Myocyte (in vitro differentiated cells): ENCODE measurements around the gene MCM7. TPM values are rescaled to one million over a fixed set of nuclear protein-coding genes. Genes with fewer than 3 reads are reported as not detected.
"Not testable (repeated sequence)": the region's sequence is repeated elsewhere in the genome, so short reads cannot be mapped to it uniquely, and the experiment has no call there.

Experiments
- DNase-seq: peaks from one replicate; pipeline ENCODE4 v3.0.0-alpha.2; 2012; ENCODE audit warnings: low read depth
- polyA plus RNA-seq: library from polyadenylated mRNA; unstranded; fragments of >200 nt; gene quantifications from one replicate; pipeline ENCODE4 v1.2.1, GENCODE V29; 2012; ENCODE audit warnings: missing spikeins
- total RNA-seq: library from RNA; depleted of rRNA; stranded (reverse); fragments of >200 nt; gene quantifications from 2 replicates; pipeline ENCODE4 v1.2.3, GENCODE V29; 2014

The MCM7 gene
- 23.2 and 31.1 TPM in 2 replicates for total RNA-seq
- 41.0 TPM for polyA plus RNA-seq

DNA sequence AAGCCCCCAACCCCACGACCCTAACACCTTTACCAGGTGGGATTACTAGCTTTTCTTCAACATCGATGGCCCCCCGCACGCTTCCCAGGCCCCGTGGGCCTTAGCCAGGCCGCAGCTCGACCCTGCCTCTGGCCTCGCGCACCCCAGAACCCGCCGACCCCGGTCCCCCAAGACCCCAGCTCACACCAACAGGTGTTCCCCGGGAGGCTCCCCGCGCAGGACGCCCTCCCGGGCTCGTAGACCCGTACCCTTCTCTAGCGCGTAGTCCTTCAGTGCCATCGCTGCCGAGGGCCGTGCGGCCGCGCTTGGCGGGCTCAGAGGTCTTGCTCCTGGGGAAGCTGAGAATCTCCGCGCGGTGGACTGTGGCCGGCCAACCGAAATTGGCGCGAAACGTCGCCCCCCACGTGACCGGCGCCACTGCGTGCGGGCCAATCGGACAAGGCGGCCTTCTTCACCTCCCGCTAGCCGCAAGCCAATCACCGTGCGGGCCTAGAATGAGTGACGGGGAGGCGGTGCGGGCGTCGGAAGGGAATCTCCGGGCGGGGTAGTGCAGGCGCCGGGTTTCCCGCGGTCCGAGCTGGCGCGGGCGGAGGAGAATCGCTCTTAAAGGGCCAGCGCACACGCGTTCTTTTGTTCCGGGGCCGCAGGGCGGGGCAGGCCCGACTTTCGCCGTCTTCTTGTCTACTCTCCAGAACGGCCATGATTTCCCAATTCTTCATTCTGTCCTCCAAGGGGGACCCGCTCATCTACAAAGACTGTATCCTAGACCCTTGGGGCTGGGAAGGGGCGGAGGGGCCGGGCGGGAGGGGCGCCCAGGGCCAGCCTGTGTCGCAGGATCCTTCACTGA, at the start of gene MCM7, which contains the start of gene AP4M1:
Gene MCM7, minus strand, starts transcription at position 382 of the 847 bp plus-strand sequence. Its CDS starts 103 bp downstream, at position 279.
Gene AP4M1, plus strand, starts transcription at position 628 of the 847 bp plus-strand sequence. Its CDS starts 72 bp downstream, at position 700.
- DNase-seq, result peak; percentile 100

DNA sequence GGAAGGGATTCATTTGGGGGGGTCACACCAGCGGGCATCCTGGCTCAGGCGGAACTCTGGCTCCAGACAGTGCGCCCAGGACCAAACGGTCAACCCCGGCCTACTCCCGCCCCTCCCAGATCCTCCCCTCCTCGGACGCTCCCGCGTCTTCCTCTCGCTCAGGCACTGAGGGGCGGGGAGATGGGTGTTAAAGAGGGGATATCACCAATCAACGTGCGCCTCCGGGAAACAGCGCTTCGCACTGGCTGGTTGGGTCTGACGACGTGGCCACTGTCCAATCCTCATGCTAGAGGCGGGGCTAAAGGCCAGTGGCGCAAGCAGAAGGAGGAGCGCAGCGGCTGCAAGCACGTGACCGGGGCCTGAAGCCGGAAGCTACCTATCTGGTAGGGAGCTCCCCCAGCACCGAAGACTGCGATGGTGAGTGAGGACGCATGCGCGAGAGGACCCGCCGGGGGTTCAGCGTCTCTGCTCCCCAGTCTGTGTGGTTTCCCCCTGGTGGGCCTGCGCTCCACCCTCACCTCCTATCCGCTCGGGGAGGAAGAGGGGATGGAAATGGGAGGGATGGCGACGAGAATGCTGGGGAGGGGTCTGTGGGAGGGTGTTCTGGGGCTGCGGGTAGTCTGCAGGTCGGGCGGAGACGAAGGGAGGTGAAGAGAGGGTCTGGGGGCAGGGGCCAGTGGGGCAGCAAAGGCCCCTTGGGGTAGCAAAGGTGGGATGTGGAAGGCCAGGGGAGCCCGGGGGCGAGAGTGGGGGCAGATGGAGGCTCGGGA, 47.5 kb upstream of the MCM7 start, which contains the start of gene LAMTOR4:
Gene LAMTOR4, plus strand, starts transcription at position 360 of the 770 bp plus-strand sequence. Its CDS starts 55 bp downstream, at position 415.
- DNase-seq, result peak; percentile 100

DNA sequence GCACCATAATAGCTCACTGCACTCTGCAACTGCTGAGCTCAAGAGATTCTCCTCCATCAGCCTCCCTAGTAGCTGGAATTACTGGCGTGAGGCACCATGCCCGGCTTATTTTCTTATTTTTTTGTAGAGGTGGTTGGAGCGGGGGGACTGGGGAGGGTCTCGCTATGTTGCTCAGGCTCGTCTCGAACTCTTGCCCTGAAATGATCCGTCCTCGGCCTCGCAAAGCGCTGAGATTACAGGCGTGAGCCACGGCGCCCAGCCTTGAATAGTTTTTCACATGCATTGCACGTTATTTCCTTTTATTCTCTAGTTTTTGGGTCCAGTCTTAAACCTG, 47.0 kb upstream of the MCM7 start:
- DNase-seq, result no peak

DNA sequence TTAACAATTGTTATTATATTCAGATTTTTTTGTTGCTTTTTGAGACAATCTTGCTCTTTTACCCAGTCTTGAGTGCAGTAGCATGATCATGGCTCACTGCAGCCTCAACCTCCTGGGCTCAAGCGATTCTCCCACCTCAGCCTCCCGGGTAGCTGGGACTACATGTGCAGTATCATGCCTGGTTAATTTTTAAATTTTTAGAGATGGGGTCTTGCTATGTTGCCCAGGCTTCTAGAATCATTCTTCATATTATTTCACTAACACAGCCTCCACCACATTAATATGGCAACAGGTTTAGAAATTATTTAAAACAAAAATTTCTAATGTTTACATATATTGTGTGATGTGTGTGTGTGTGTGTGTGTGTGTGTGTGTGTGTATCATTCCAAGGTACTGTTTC, 46.1 kb upstream of the MCM7 start:
- DNase-seq, result no peak

DNA sequence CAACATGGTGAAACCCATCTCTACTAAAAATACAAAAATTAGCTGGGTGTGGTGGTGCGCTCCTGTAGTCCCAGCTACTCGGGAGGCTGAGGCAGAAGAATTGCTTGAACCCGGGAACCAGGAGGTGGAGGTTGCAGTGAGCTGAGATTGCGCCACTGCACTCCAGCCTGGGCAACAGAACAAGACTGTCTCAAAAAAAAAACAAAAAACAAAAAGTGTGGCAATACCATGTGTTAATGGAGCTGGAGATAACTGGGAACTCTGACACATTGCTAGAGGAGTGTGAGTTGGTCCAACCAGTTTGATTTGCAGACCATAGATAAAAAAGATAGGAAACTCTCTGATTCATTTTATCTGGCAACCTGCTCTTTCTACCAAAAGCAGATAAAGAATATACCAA, 45.2 kb upstream of the MCM7 start:
- not testable (repeated sequence) for DNase-seq

DNA sequence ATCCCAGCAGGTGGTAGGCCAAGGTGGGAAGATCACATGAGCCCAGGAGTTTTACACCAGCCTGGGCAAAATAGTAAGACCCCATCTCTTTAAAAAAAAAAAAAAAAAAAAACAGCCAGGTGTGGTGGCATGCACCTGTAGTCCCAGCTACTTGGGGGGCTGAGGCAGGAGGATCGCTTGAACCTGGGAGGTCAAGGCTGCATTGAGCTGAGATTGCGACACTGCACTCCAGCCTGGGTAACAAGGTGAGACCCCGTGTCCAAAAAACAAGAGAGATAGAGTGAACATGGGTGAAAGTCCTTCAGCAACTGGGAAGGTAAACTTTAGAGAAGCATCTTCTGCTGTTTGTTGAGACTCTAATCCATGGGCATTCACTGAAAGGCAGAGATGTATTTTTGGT, 41.3 kb upstream of the MCM7 start:
- no peak for DNase-seq

DNA sequence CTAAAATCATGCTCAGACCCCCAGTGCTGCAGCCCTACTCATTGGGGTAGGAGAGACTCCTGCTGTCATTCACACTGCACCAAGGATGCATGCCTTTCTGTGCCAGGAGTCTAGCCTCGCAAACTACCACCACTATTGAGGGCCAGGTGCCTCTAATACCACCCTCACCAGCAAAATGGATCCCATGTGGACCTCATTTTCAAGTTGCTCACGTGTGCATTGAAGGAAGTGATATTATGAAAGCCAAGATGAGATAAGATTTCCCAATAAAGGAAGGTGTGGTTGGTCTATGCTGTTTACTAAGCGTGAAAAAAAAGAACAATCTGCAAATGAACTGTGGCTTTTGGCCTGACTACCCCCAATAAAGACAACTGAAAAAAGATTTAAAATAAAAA, 40.4 kb upstream of the MCM7 start:
- no peak for DNase-seq

DNA sequence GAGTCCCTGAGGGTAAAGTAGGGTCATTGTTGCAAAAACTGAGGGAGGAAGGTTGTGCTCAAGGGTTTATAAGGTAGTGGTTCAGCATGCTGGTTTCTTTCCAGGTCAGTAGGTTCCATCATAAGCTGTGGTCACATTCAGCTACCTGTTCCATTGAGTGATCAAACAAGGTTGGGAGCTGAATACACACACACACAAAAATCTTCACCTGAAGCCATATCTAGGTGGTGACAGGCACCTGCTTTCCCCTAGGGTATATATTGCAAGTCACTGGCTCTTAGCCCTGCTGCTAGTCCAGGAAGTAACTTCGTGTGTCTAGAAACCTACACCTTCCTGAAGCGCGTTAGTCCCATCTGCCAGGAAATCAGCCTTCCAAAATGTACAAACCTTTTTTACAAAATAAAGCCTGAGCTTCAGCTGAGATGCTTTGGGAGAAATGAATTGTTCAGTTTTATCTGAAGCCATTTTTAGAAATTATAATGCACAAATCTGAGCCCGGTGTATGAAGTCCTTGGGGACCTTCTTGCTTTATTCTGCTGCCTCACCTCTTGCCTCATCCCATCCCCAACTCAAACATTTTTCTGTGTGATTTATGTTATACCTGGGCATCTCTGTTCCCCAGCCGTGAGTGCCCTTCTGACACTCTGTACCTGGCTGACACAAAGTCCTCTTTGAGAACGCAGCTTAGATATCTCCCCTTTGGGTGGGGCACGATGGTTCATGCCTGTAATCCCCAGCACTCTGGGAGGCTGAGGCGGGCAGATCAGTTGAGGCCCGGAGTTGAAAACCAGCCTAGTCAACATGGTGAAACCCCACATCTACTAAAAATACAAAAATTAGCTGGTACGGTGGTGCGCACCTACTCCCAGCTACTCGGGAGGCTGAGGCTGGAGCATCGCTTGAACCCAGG, 36.9 kb upstream of the MCM7 start:
- DNase-seq, result no peak

DNA sequence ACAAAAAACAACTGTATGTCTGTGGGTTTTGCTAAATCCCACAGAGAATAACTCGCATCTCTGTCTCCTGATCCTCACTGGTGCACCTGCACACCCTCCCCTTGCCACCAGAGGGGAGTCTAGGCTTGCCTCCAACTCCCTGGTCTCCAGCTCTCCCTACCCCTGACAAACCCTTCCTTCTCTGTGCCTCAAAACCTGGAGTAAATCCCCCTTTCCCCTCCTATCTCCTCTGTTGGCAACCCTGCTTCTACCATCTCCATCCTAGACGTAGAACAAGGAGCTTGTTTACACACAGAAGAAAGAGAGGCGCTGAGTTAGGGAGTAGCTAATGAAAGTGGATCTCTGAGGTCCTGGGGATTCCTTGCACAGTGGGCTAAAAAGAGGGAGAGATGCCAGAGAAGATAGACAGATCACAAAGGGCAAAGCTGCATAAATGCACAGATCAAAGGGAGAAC, 31.5 kb upstream of the MCM7 start:
- DNase-seq, result peak; percentile 76

DNA sequence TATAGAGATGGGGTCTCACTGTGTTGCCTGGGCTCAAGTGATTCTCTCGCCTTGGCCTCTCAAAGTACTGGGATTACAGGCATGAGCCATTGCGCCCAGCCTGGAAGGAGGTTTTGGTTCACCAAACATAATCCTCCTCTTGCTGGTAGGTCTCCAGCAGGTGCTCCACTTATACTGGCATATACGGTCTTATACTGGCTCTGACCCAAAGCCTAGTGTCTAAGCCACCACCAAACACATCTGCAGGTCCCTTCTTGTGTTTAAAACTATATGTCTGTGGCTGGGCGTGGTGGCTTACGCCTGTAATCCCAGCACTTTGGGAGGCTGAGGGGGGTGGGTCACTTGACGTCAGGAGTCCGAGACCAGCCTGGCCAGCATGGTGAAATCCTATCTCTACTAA, 30.9 kb upstream of the MCM7 start:
- no peak for DNase-seq

DNA sequence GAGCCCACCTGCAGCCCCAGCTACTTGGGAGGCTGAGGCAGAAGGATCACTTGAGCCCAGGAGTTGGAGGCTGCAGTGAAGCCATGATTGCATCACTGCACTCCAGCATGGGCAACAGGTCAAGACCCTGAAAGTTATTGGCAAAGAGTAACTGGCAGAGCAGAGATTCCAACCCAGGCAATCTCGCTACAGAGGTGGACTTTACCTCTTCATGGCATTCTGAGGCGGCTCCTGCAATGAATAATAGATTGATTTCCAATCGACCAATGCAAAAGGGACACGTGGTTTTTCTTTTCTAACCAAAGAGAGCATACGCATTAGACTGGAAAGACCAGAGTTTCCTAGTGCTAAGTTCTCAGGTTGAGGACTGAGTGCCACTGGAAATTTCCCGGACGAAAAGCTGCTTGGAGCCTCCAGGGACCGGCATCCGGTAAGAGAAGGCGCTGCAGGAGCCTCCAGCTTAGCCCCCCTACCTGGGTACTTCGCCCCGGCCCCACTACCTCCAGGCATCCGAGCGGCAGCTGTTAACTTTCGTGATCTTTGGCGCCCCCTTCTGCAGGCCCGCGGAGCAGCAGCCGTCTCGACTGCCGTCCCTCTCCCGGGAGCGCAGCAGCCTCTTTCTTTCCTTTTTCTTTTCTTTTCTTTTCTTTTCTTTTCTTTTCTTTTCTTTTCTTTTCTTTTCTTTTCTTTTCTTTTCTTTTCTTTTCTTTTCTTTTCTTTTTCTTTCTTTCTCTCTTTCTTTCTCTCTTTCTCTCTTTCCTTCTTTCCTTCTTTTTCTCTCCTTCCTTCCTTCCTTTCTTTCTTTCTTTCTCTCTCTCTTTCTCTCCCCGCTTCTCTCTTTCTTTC, 29.6 kb upstream of the MCM7 start:
- peak; percentile 73 for DNase-seq

DNA sequence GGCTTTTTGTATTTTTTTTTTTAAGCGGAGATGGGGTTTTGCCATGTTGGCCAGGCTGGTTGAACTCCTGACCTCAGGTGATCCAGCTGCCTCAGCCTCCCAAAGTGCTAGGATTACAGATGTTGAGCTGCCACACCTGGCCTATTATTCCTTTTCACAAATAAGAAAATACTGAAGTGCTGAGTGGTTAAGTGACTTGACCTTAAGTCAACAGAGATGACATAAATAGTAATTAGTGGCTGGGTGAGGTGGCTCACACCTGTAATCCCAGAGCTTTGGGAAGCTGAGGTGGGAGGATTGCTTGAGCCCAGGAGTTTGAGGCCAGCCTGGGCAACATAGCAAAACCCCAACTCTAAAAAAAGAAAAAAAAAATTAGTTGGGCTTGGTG, 29.0 kb upstream of the MCM7 start:
- DNase-seq, result not testable (repeated sequence)

DNA sequence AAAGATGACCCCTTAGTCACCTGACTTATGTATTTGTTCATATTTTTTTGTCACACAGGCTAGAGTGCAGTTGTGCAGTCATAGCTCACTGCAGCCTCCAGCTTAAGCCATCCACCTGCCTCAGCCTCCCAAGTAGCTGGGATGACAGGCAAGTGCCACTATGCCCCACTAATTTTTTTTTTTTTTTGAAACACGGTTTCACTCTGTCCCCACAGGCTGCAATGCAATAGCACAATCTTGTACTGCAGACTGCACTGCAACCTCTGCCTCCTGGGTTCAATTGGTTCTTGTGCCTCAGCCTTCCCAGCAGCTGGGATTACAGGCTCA, 27.4 kb upstream of the MCM7 start:
- no peak for DNase-seq

DNA sequence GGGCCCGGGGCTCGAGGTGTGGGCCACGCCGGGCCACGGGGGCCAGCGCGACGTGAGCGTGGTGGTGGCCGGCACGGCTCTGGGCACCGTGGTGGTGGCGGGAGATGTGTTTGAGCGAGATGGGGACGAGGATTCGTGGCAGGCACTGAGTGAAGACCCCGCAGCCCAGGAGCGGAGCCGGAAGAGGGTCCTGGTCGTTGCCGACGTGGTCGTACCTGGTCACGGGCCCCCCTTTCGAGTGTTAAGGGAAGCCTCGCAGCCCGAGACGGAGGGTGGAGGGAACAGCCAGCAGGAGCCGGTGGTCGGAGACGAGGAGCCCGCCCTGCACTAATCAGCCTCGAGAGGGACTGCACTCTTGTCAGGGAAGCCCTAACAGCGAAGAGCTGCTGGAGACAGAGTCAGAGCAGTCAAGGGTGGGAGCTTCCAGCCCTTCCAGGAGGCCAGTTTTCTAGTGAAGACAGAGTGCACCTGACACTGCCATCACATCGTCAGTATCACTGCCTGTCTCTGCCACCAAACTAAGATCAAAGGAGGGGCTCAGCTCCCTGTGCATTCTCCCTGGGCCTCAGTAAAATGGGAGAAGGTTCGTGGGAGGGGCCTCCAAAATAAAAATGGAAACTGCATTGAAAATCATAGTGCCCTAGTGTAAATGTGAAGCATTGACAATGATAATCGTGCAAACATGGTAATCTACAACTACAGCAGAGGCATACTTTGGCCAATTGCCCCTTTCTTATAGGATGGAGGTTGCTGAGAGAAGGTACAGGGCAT, 26.9 kb upstream of the MCM7 start:
- DNase-seq, result no peak

DNA sequence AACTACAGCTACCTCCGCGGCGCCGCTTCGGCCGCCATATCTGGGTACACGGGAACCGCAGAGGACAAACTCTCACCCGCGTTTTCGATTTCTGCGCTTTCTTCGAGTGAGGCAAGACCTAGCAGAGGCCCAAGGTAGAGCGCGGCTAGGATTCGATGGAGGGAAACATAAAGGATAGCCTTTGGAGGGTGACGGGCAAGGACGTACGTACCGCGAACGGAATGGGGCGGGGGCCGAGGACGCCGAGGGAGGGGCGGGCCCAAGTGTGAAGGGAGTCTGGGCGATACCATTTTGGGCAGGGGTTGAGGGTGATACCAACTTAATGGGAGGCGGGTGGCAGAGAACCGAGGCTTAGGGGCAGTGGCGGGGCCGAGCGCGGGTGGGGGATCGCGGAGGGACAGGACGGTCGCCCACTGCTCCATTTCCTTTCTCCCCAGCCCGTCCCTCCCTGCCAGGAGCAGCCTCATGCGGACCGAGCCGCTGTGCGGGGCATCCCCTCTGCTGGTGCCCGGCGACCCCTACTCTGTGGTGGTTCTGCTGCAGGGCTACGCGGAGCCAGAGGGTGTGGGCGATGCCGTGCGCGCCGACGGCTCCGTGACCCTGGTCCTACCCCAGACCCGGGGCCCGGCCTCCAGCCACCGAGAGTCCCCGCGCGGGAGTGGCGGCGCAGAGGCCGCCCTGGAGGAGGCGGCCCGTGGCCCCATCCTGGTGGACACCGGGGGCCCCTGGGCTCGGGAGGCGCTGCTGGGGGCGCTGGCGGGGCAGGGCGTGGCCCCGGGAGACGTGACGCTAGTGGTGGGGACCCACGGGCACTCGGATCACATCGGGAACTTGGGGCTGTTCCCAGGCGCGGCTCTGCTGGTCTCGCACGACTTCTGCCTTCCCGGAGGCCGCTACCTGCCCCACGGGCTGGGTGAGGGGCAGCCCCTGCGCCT, 26.0 kb upstream of the MCM7 start, which contains the start of gene MBLAC1:
Gene MBLAC1, plus strand, starts transcription at position 37 of the 935 bp plus-strand sequence. Its CDS starts 429 bp downstream, at position 466.
- DNase-seq, result peak; percentile 97

DNA sequence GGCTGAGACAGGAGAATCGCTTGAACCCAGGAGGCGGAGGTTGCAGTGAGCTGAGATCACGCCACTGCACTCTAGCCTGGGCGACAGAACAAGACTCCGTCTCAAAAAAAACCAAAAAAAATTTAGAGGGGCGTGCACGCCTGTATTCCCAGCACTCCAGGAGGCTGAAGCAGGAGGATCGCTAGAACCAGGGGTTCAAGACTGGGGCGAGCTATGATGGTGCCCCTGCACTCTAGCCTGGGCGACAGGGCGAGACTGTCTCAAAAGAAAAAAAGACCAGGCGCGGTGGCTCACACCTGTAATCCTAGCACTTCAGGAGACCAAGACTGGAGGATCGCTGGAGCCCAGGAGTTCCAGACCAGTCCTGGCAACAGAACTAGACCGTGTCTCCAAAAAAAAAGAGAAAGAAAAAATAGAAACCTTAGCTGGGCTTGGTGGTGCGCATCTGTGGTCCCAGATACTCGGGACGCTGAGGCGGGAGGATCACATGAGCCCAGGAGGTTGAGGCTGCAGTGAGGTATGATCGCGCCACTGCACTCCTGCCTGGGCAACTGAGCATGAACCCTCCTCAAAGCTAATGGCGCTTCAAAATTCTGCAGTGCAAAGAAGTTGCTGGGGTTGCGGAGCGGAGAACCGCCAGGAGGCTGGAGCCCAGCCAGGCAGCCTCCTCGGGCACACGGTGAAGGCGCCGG, 25.2 kb upstream of the MCM7 start:
- DNase-seq, result no peak
